ENCODE measurements around the gene FKBP1B.
A peak's percentile ranks its signal among the peaks of the same experiment; 100 is the strongest.
"Not testable (repeated sequence)": the region's sequence is repeated elsewhere in the genome, so short reads cannot be mapped to it uniquely, and the experiment has no call there.

The FKBP1B gene

DNA sequence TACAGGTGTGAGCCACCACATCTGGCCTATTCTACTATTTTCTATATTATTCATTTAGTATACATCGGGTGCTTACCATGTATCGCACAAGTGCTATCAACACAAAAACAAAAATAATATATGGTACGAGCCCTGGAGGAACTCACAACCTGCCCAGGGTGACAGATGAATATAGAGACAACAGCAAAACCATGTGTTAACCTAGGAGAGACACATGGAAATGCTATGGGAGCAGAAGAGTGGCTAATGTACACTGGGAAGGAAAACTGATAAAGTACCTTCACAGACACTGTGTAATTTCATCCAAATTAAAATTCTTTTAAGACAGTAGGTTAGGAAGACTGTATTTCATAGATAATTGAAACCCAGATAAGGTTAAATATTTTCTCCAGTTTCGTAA is 22.7 kb downstream of the FKBP1B start:
- DNase-seq (ENCODE audit: low read depth): no peak

DNA sequence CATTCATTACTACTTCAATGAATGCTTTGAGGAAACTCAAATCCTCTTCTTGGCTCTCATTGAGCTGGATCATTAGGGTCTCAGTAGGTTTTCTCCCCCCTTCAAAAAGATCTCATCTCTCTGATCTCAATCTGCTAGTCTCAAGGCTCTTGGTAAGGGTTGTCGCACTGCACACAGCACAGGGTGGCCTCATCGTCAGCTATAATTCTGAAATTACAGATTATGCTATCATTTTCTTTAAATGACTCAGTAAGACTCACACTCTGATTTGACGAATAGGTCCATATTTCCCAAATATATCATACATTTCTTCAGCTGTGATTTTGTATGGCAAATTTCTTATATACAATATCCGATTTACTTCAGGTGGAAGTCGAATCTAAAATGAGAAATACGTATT is 24.3 kb downstream of the FKBP1B start:
- DNase-seq (ENCODE audit: low read depth): no peak

DNA sequence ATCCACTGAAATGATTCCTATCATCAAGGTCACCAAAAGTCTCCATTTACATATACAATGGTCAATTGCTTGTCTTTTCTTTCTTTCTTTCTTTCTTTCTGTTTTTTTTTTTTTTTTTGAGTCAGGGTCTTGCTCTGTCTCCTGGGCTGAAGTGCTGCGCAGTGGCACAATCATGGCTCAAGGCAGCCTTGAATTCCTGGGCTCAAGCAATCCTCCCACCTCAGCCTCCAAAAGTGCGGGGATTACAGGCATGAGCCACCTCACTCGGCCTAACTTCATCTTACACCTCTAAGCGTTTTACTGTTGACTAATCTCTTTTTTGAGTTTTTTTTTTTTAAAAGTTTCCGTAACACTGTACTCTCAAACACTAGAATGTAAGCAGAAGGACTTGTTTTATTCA is 25.7 kb downstream of the FKBP1B start:
- no peak for DNase-seq (ENCODE audit: low read depth)

DNA sequence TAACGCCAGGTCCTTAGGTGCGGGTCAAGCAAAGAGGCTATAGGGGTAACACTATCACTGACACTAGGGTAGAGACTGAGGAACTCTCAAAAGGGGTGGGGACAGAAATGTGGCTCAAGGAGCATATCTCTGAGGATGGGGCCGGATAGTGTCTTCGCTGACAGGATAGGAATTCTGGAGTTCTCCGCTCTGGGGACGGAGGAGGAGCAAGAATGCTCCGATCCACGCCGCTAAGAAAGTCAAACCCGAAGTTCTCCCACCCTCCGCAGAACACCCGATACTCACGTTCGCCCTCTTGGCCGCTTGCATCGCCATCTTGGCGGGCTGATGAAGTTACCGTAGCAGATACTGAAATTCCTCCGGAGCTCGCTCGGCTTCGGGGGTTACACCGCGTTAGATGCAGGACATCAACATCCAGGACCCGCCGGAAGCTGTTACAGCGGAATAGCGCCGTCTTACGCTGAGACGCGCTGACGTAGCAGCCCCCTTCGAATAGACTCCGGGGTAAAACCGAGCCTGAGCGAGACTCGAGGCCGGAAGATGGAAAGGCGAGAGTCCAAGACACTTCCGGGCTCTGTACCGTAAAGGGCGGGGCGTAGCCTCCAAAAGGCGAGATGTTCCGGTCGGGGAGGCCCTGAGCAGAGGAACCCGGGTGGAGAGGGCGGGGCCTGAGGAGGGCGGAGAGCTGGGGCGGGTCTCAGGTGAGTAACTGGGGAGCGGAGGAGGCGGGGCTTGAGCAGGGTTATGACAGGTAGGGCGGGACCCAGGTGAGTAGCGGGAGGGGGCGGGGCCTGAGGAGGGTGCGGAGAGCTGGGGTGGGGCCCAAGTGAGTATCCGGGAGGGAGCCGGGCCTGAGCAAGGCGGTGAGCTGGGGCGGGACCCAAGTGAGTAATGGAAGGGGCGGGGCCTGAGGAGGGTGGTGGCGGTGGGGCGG is 26.6 kb downstream of the FKBP1B start, which contains the start of gene SF3B6:
Gene SF3B6, minus strand, starts transcription at position 412 of the 934 bp plus-strand sequence. Its CDS starts 97 bp downstream, at position 315.
- peak; percentile 97 for DNase-seq (ENCODE audit: low read depth)

DNA sequence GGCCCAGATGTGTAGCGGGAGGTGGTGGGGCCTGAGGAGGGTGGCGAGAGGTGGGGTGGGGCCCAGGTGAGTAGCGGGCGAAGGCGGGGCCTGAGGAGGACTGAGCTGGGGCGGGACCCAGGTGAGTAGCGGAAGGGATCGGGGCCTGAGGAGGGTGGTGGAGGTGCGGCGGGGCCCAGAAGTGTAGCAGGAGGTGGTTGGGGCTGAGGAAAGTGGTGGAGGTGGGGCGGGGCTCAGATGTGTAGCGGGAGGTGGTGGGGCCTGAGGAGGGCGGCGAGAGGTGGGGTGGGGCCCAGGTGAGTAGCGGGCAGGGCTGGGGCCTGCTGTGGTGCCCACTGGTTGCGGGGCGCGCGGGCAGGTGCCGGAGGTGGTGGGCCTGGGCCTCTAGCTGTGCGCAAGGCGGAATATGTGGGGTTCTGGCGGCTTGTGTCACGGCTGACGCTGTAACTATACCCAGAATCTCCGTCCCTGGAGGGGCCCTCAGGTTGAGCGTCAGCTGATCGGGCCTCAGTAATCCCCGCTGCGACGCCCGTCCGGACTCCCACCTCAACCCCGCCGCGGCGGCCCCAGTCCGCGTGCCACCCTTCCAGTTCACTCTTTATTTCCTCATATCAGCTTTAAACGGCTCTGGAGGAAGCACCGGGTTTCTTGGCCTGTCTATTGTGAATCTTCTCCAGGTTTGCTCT is 27.5 kb downstream of the FKBP1B start:
- peak; percentile 11 for DNase-seq (ENCODE audit: low read depth)

DNA sequence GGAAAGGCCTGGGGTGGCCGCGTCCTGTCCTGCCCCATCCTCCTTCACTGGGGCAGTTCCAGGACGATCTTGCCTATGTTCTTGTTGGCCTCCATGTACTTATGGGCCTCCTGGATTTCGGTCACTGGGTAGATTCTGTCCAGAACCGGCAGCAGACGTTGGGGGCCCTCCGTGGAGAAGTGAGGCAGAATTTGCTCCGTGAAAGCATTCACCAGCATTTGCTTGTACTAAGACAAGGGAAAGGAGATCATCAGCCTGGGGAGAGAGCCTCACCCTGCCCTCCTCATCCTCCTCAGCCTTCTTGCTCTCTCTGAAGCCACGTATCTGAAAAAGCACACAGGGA is 28.0 kb downstream of the FKBP1B start:
- DNase-seq (ENCODE audit: low read depth): peak; percentile 7

DNA sequence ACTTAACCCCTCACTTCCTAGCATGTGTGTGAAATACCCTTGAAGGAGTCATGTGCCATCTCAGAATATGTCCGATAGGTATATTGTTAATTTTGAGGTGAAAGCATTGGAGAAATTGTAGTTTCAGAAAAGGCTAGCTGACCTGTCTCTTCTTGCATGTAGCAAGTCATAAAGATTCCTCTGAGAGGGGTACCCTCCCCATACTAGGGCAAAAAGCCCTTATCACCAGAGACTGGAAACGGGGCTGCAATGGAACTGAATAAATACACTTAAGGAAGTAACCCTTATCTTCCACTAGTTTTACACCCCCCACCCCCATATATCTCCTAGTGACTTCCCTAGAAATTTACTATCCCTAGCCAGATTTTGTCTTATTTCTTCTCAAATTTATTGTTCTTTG is 28.3 kb downstream of the FKBP1B start:
- DNase-seq (ENCODE audit: low read depth): no peak

DNA sequence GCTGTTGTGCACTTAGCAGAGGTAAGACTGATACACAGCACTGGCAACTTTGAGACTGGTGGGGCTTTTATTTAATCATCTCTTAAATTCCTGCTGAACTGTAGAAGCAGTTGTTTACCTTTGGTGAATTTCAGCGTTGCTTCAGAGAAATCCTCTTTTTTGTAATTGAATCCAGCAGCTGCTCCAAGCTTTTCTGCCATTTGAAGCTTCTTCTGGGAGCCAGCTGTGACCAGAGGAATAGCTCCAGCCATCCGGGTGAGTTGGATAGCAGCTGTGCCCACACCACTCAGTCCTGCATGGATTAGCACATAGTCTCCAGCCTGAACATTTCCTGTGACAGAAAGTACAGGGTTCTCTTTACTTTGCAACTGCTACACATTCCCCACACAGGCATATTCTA is 31.2 kb downstream of the FKBP1B start:
- peak; percentile 60 for DNase-seq (ENCODE audit: low read depth)

DNA sequence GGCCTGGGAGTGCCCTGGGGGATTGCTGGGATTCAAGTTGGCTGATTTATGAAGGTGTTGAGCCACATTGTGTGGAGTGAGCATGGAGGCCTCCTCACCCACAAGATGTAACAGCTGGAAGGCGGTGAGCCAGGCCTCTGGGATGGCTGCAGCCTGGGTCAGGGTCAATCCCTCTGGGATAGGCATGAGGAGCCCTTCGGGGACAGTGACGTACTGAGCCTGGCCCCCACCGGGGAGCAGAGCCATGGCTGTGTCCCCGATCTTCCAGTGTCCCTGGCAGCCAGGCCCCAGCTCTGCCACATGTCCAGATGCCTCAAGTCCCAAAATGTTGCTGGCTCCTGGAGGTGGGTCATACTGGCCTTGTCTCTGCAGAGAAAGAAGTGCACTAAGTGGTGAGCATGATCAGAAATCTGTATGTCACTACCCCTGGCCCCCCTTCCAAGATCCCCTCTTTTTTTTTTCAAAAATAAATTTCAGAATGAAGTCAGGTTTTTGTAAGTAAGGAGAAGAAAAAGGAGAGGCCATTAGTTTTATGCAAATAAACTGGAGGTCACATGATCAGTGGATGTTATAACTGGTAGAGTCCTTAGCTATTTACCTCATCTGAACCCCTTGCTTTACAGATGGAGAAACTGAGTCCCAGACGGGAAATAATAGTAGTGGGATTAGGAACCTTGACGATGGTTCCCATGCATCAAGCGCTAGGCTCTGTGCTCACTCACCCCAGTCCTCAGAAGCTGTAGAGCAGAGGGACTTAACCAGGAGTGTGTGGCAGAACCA is 33.4 kb downstream of the FKBP1B start:
- no peak for DNase-seq (ENCODE audit: low read depth)

DNA sequence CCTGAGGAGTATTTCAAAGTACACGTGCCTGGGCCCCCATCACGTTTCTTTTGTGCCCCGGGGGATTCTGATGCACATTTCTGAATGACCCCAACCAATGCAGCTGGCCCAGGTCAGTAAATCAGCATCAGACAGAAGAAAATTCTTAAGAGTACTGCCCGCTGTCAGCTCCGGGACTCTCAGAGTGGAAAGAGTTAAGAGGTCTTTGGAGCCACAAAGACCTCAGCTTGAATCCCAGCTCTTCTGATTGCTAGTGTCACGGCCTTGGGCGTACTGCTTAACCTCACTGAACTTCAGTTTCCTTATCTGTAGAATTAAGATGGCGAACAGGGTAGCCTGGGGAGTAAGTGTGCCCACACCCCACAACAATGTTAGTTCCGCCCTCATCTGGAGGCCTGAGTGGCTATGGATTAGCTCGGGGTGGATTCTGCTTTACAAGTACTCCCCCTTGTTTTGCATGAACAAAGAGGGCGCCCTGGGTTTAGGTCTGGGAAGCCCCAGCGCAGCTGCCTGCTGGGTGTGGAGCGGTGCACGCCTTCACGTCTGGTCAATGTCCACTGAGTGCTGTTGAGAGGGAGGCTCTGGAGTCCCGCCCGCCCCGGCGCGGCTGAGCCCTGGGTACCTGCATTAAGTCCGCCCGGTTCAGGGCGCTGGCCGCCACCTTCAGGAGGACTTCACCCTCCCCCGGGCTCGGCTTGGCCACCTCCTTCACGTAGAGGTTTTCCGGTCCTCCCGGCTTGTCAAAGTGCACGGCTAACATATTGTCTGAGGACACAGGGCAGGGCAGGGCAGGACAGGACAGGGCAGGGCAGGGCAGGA is 34.2 kb downstream of the FKBP1B start:
- peak; percentile 79 for DNase-seq (ENCODE audit: low read depth)

DNA sequence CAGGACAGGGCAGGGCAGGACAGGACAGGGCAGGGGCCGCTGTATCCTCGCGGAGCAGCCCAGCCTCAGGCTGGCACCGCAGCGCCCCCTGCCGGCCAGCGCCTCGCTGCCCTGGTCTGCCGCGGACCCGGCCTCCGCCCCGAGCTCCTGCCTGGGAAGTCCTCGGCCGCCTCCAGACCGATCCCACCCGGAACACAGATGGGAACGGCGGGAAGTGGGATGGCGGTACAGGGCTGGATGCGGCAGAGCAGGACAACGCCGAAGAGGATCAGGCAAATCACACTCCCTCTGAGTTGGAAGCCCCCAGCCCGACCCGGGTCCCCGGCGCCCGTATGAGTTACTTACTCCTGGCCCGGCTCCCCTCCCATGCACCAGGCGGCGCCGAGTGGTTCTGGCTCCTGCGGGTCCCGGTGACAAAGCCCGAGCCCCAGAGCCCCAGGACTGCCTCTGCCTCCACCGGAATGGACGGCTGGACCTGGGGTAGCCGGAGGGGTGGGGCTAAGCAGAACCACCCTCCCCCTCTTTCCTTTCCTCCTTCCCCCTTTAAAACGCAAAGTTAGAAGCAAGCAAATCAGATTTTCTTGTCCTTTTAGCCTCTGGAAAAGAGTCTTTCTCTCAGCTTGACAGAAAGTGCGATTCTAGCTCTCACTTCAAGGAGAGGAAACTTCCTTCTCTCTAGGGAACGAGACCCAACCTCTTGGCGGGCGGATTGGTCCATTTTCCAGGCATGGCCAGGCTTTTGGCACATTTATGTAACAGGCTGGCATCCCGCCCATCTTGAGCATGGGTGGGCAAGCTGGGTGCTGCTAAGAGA is 35.1 kb downstream of the FKBP1B start, which contains the start of gene TP53I3:
Gene TP53I3, minus strand, starts transcription at position 449 of the 814 bp plus-strand sequence. CDS start 508 bp downstream, outside the sequence.
- DNase-seq (ENCODE audit: low read depth): peak; percentile 87

DNA sequence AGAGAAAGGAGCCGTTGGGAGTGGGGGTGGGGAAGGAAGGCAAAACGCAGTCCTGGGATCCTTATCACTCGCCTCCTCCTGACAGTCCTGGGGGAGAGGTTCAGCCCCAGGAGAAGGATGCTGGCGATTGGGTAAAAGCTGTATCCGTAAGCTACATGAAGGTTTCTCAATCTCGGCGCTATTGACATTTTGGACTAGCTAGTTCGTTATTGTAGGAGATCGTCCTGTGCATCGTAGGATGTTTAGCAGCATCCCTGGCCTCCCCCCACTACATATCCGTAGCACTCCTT is 35.6 kb downstream of the FKBP1B start:
- no peak for DNase-seq (ENCODE audit: low read depth)

DNA sequence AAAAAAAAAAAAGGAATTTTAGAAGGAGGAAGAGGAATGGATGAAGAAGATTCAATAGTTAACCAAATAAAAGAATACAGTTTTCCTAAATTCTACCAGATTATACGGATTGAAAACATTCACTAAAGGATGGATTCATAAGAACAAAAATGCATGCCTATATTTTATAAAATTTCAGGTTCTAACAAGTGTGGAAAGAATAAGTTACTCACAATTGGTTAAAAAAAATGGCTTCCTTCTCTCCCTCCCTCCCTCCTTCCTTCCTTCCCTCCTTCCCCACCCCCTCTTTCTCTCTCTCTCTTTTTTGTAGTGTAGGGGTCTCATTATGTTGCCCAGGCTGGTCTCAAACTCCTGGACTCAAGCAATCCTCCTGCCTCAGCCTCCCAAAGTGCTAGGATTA is 36.7 kb downstream of the FKBP1B start:
- no peak for DNase-seq (ENCODE audit: low read depth)

DNA sequence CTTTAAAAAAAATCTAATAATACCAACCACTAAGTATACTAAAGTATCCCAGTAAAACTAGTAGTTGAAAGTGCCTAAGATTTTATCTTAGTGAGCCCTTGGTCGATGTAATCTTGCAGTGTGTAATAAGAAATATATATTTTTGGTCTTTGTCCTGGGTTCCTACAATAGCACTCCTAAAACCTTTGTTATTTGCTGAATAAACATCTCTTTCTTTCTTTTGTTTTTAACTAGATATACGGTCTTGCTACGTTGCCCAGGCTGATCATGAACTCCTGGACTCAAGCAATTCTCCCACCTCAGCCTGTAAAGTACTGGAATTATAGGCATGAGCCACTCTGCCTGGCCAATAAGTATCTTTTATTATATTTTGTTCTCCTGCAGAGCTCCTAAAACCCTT is 37.5 kb downstream of the FKBP1B start:
- DNase-seq (ENCODE audit: low read depth): no peak

DNA sequence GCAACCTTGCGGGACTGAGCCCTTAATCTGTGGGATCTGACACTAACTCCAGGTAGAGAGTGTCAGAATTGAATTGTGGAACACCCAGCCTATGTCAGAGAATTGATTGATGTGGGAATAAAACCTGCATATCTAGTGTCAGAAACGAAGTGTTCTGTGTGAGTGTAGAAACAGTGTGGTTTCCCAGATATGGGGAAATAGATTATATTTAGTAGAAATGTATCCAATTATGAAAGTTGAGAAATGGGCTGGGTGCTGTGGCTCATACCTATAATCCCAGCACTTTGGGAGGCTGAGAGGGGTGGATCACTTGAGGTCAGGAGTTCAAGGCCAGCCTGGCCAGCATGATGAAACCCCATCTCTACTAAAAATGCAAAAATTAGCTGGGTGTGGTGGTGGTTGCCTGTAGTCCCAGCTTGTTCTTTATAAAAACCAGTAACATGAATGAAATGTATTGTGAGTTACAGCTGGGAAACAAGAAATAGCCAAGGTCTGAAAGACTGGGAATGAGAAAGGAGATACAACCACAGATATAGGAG is 39.3 kb downstream of the FKBP1B start:
- DNase-seq (ENCODE audit: low read depth): no peak

DNA sequence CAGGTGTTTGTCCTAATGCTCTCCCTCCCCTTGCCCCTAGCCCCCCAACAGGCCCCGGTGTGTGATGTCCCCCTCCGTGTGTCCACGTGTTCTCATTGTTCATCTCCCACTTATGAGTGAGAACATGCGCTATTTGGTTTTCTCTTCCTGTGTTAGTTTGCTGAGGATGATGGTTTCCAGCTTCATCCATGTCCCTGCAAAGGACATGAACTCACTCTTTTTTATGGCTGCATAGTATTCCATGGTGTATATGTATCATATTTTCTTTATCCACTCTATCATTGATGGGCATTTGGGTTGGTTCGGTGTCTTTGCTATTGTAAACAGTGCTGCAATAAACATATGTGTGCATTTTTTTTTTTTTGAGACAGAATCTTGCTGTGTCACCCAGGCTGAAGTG is 43.7 kb downstream of the FKBP1B start:
- not testable (repeated sequence) for DNase-seq (ENCODE audit: low read depth)

DNA sequence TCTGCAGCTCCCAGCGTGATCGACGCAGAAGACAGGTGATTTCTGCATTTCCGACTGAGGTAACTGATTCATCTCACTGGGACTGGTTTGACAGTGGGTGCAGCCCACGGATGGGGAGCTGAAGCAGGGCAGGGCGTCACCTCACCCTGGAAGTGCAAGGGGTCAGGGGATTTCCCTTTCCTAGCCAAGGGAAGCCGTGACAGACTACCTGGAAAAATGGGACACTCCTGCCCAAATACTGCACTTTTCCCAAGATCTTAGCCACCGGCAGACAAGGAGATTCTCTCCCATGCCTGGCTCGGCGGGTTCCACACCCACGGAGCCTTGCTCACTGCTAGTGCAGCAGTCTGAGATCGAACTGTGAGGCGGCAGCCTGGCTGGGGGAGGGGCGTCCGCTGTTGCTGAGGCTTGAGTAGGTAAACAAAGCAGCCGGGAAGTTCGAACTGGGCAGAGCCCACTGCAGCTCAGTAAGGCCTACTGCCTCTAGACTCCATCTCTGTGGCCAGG is 45.7 kb downstream of the FKBP1B start:
- not testable (repeated sequence) for DNase-seq (ENCODE audit: low read depth)

DNA sequence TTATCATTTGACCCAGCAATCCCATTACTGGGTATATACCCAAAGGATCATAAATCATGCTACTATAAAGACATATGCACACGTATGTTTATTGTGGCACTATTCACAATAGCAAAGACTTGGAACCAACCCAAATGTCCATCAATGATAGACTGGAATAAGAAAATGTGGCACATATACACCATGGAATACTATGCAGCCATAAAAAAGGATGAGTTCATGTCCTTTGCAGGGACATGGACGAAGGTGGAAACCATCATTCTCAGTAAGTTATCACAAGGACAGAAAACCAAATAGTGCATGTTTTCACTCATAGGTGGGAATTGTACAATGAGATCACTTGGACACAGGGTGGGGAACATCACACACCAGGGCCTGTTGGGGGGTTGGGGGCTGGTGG is 51.2 kb downstream of the FKBP1B start:
- not testable (repeated sequence) for DNase-seq (ENCODE audit: low read depth)

DNA sequence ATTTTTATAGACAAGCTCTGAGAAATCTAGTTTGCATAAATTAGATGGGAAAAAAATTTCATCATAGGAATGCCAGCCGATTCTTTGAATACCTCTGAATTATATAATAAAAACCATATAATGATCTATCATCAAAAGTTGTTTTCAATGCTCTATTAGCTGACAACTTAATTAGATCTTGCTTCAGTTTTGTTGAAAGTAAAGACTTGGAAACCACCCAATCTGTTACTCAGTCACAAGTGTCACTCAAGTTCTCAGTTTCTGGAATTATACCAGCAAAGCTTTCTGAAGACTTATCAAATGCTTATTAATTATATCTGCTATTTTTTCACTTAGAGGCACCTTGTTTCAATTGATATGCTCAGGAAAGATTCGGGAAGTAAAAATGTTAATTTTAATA is 52.5 kb downstream of the FKBP1B start:
- DNase-seq (ENCODE audit: low read depth): no peak

DNA sequence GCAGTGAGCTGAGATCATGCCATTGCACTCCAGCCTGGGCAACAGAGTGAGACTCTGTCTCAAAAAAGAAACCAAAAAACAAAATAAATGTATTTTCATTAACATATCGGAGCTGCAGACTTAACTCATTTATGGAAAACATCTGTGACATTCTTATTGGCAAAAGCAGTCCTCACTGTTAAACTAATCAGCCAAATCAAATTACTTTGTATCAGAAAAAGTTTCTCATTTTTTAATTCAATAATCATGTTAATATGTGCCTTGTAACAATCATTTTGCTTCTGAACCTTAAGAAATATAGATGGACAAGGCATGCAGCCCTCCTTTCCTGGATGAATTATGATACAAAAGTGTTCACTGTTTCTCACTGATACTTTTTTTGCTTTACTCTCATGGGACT is 53.1 kb downstream of the FKBP1B start:
- DNase-seq (ENCODE audit: low read depth): no peak
